ENCODE data around the gene SHANK1.

The SHANK1 gene

DNA sequence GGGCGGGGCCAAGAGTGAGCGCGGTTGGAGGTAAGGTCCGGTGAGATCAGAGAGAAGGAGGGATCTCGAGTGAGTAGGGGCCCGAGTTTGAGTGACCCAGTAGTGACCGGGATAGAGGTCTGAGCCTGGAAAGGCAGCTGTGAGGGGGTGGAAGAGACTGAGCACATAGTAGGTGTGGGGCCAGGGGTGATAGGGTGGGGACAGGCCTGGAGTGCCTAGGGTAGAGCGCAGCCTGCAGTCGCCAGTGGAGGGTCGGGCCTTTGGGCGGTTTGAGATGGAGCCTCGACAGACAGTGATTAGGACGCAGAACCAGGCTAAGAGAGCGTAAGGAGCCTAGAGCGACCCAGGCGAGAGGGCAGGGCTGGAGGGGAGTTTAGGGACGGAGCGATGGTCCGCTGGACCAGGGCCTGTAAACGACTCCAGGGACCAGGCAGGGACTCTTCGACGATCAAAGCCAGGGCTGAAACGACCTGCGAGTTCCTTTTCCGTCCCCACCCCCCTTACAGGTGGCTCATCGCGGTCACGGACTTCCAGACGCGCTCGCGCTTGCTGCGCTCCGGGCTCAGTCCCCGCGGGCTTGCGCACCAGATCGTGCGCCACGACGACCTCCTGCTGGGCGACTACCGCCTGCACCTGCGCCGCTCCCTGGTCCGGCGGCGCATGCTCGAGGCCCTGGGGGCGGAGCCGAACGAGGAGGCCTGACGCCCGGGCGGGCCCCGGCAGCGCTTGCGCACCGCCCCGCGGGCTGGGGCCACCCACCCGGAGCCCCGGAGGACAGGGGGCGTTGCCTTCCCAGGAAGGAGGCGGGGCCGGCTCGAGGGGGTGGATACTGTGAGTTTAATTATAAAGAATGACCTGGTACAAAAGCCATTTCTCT, 60.9 kb downstream of the SHANK1 start:
- DNase-seq, result peak; percentile 50

DNA sequence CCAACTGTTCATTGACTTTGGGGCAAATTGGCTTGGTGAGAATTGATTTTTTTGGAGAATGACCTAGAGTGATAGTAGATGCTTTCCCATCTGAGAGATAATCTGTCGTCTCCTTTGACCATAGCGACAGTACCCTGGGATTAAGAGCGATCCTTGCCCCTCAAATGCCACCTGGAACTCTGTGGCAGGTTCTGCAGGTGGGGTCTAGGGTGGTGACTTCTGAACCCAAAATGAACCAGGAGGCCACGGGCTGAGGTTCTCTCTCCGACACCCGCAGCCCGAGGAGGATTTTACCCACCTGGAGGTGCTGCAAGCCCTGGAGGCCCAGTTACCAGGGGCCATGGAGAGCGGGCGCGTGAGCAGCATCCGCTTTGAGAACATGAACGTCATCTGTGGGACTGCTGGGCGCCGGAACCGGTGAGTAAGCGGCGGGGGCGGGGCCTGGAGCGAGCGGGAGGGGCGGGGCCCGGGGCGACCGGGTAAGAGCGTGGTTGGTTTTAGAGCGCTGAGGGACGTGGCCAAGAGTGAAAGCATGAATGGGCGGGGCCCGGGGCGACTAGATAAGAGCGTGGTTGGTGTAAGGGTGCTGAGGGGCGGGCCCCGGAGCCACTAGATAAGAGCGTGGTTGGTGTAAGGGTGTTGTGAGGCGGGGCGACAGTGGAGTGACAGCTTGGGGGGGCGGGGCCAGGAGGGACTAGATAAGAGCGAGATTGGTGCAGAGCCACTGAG, 61.7 kb downstream of the SHANK1 start:
- DNase-seq, result peak; percentile 64

DNA sequence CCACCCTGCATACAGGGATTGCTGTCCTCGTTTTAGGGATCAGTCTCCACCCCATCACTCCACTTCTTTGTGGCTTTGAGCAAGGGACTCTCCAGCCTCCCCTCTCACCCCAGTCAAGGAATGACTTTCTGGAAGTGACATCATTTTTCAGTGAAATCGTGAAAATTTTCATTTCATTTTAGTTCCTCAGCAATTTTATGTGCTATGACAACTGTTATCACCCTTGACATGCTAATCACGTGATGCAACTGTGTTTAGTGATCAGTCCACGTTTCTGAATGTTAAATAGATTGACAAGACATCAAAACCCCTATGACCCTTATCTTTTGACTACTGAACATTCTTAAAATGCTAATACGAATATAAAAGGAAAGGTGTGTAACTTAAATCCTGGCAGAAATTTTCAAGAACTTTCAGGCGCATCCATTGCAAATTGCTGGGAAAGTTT, 62.4 kb downstream of the SHANK1 start:
- DNase-seq, result no peak

DNA sequence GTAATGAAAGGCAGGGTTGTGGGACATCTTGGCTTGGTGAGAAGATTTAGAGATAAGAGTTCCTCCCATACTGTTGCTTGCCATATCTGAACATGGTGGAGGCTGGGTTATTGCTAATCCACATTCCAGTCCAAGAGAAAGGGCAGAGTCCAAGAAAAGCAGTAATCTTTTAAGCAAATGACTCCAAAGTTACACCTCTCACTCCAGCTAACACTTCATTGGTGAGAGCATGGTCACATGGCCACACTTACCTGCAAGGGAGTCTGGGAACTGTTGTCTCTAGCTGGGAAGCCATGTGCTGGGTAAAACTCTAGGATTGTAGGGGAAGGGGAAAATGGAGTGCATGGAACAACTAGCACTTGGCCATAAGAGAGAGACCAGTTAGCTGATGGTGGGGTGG, 64.7 kb downstream of the SHANK1 start:
- DNase-seq, result no peak

DNA sequence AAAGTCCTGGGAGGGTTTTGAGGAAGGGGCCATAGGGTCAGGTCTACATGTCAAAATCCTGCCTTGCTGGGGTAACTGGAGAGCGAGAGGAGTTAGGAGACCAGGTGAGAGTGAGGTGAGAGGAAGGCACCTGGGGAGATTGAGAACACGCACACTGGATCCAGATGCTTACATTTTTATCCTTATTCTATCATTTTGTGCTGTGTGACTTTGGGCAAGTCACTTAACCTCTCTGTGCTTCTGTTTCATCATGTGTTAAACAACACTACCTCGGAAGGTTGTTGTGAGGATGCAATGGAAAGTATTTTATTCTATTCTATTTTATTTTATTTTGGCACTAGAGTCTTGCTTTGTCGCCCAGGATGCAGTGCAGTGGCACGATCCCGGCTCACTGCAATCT, 66.9 kb downstream of the SHANK1 start:
- DNase-seq, result no peak

DNA sequence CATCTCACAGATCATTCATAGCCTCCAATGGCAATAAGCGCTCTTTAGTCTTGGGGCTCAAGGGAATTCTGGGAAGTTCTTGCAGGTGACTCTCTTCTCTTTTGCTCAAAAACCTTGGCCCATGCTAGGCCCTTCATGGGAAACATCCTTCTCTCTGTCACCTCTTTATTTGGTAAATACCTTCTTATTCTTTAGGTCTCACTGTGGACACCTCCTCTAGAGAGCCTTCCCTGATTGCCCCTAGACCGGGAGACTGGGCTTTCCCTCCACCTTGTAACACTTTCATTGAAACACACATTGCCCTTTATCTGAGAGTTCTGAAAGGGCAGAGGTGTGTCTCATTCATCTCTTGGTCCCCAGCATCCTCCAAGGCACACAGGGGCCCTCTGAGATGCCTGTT, 68.4 kb downstream of the SHANK1 start:
- DNase-seq, result no peak

DNA sequence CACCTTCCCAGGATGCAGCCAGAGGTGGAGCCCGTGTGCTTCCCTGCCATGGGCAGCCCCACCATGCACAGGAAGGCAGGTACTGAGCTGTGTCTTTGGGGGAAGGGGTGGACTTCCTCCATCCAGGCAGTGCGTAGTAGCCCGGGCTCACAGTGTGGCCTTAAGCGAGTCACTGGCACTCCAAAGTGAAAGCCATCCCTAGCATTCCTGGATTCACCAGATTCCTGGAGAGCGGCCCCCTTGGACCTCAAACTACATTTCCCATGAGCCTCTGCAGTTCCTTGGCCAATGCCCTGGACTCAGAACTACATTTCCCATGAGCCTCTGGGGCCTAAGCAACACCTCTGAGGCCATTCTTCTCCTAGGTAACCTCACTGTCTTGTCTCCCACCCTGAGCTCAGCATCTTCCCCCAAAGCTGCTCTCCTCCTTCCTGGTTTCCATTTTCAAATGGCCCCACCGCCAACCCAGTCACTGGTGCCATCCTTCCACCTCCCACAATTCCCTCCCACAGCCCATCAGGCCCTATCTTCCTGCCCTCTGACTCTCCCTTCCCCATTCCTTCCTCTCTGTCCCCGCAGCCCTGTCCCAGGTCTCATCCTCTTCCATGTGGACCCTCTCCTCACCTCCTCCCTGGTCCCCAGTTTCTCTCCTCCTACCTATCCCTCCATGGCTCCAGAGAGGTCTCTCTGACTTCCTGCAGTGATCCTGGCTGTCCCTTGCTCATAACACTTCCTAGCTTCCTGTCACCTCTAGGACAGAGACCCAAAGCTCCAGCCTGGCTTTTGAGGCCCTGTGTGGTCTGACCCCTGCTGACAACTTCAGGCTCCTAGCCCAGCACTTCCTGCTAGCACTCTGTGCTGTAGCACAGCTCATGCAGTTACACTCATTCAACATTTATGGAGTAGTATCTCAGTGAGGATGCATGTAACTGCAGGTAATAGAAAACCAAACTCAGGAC, 69.9 kb downstream of the SHANK1 start, which contains the start of gene C19orf81:
Gene C19orf81 (plus strand): TSS at position 13 of the 959 bp plus-strand sequence. CDS start 0 bp downstream, at position 13.
- no peak for DNase-seq

DNA sequence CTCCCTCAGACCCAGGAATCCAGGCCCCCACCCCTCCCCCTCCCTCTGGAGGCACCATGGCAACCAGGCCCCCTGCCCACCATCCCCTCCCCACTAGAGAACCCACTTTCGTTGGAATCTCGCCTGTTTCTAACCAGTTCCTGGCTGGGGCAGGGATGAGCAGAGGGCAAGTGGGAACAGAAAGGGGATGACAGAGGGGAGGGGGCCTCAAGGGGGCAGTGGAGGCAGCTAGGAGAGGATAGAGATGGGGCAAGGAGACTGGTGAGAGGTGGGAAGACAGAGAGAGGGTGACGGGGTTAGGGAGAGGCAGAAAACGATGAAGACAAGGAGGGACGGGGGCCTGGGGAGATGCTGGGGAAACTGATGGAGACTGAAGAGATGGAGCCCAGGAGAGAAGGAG, 70.9 kb downstream of the SHANK1 start:
- DNase-seq, result no peak

DNA sequence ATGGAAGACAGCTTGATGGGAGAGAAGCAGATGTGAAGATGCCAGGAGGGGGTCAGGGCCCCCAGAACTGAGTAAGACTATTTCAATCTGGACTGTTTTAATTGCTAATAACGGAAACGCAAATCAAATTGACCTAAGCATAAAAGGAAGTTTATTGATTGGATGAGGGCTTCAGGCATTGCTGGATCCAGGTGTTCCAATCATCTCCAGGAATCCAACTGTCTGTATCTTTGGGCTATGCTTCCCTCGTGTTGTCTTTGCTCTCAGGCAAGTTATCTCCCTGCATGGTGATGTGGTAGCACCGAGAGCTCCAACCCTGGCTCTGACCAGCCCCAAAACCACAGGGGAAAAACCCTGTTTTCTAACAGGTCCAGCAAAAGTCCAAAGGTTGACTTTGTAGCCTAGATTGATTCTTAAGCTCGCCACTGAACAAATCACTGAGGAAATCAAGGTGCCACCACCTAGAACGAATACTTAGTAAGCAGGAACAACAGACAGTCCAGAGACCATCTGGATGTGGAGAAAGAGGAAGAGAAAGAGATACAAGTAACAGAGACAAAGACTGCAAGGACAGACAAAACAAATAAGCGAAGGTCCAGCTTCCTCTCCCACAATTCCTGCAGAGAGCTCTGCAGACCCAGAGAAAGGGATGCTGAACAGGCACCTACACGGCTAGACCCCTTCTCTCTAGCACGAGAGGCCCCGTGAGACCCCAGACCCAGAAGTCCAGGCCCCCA, 71.6 kb downstream of the SHANK1 start:
- no peak for DNase-seq

DNA sequence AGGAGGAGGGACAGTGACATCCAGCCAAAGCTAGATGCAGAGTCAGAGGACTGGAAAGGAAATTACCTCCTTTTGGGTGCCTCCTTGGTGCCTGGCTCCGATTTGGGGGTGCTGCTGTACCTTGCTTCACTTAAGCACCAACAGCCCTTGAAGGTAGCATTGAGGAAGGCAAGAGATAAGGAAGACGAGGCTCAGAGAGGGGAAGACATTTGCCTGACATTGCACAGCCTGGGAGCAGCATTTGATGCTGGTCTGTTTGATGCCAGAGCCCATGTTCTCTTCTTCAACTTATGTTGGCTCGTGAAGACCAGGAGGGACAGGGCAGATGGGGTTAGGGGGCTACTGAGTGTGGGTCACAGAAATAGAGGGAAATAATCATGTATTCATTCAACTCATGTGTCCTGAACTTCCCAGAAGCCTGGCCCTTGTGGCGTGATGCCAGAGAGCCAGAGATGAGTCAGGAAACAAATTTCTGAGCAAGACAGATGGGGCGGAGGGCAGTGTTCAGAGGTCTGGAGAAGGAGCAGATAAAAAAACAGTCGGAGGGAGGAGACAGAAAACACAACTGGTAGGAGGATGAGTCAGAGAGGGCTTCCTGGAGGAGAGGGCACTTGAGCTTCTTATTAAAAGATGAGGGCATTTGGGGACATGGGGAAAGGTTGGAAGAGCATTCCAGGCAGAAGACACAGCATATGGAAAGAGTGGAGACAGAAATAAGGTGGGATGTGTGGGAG, 73.4 kb downstream of the SHANK1 start:
- no peak for DNase-seq

DNA sequence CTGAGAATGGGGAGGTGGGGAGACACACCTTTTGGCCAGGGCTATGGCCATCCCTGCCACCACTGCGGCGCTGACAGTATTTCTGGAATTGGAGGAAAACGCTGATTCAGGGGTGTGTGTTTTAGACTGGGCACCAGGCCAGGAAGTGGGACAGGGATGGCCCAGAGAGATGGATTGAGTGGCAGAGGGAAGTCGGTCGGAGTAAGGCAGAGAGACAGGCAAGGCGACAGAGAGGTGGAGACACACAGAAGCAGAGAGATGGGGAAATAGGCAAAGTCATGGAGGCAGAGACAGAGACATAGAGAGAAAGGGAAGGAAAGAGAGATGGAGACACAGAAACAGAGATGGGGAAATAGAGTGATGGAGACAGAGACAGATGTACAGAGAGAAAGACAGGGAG, 74.5 kb downstream of the SHANK1 start:
- no peak for DNase-seq

DNA sequence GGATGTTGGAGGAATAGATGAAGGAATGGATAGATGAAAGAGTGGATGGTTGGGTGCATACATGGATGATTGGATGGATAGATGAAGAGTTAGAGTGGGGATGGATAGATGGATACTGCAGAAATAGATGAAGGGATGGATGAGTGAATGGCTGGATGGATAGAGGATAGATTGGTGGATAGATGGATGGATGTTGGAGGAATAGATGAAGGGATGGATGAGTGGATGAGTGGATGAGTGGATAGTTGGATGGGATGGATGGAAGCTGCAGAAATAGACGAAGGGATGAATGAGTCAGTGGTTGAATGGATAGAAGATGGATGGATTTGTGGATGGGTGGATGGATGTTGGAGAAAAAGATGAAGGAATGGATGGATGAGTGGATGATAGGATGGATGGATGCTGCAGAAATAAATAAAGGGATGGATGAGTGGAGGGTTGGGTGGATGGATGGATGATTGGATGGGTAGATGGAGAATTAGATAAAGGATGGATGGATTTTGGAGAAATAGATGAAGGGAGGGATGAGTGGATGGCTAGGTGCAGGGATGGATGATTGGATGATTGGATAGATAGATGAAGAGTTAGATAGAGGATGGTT, 75.2 kb downstream of the SHANK1 start:
- no peak for DNase-seq

DNA sequence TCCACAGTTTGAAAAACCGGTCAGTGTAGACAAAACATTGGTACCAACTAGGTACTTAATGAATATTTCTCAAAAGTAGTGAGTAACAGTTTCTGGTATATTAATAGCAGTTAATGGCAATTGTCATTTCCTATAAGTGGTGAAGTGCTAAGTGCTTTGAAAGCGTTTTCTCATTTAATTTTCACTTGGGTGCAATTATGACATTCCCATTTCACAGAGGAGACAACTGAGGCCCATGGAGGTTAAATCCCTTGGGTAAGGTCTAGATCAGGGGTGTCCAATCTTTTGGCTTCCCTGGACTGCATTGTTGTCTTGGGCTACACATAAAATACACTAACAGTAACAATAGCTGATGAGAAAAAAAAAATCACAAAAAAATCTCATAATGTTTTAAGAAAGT, 79.2 kb downstream of the SHANK1 start:
- no peak for DNase-seq

DNA sequence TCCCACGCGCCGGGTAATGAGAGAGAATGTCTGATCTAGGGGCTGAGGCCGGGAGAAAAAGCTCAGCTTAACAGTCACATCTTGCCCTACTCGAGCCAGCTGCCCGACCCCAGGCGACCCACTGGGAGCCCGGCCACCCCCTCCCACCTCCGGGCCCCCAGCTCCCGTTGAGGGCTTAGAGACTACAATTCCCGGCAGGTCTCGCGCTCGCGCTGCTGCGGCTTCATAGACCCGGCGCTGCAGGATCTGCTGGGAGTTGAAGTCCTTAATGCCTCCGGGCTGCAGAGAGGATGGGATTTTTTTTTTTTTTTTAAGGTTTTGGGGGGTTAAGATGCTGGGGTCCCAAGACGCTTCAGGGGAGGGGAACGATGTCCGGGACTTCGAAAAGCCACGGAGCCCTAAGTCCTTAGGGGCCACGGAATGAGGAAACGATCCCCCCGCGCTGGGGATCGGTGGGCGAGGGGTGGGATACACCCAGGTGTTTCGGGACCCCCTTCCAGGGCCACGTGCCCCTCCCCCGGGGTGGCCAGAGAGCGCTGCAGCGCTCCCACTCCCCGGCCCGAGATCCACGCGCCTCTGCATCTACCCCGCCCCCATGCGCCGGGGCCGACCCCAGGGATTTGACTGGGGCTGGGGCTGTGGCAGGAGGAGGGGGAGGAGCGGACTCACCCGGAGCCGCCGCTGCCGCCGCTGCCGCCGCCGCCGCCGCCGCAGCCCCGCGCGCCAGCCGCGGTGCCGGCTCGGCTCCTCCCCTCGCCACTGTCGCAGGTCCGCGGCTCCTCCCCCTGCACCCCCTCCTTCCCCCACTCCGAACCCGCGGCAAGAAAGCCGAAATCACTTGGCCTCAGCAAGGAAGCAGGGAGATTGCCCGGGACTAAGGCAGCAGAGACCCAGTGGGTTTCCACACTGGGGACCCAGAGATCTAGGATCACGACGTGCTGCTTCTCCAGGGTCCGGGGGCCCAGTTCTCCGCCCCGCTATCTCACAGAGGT, 80.2 kb downstream of the SHANK1 start, which contains the start of gene SYT3:
Gene SYT3 (minus strand): TSS at position 761 of the 992 bp plus-strand sequence. CDS start 2,470 bp downstream, outside the sequence.
- DNase-seq, result peak; percentile 11

DNA sequence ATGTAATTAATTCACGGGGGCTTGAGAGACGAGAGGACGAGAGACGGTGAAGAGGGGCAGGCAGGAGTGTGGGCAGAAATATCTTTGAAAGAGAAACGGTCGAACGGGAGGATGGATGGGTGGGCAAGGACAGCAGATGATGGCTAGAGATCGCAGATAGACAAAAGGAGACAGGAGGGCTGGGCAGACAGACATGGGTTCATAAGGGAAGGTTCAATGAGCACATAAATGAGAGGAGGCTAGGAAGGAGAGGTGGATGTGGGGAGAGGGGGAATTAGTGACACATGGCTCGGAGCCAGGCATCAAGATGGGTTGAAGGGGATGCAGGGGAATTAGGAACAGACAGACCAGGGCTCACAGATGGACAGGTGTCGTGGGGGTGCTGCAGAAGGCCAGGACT, 81.0 kb downstream of the SHANK1 start:
- DNase-seq, result no peak

DNA sequence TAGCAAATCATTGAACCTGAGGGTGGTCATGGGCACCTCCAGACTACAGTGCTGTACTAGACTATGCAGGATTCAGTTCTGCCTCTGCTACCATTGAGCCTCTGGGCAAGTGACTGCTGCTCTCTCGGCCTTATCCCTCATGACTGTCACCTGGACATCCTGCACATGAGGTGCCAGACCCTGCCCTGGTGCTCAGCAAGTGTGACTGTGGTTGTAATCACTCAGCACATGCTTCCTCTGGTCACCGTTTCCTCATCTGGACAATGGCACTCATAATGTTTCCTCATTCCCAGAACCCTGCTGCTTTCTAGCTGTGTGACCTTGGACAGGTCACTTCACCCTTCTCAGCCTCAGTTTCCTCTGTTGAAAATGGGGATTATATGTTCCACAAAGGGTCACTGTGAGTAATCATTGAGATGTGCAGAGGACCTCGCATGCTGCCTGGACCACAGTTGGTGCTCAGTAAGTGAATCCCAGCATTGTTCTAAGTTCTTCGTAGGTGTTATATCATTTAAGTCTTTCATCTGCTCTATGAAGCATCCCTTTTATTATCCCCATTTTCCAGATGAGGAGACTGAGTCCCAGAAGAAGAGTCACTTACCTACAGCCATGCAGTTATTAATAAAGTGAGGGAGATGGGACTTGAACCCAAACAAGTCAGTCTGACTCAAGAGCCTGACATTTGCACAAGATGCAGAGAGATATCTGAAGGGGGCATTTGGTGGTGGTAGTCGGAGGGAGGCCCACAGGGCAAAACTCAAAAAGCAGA, 83.1 kb downstream of the SHANK1 start:
- no peak for DNase-seq

DNA sequence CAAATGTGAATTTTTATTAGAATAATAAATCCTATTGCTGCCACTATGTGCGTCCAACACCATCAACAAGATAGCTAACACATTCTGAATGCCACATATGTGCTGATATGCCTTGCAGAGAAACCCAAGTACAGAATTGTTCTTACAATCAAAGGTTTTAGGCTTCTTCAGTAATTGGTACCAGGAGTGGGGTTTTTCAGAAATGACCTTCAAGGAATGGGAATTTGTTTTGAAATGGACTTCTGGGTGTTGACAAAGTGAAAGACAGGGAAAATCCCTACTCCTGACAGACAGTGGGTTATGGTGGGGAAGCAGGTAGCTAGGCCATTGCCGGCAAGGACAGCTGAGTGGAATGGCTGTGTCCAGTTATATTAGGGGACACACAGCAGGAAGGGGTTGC, 85.6 kb downstream of the SHANK1 start:
- DNase-seq, result no peak

DNA sequence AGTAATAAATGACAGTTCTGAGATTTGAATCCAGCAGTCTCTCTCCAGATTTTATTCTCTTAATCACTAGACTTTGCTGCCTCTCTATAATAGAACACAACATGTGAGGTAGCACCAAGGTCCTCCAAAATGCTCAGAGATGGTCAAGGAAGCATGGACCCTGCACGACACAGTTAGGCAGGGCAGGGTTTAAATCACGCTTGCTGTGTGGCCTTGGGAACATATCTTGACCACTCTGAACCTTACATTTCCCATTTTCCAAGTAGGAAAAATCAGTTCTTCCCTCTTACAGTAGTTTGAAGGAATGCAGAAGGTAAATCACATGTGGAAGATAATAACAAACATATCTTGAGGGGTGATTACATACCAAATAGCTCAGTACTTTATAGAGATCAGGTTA, 86.2 kb downstream of the SHANK1 start:
- DNase-seq, result no peak
